ENCODE results near the gene SEMA3A. TPM values are rescaled to one million over a fixed set of nuclear protein-coding genes. Genes with fewer than 3 reads are reported as not detected.

SEMA3A gene
- total and polyA plus RNA-seq, 4 donors: 0.13 to 0.56 (median 0.20) TPM

- Histone ChIP-seq H3K27ac (ENCODE audit: low read depth in 1 of 2, low read length in 2 of 2) (no peak overlapping the region), H3K4me3 (ENCODE audit: low read depth in 1 of 3, low read length in 3 of 3) (no peak overlapping the region), H3K4me1 (ENCODE audit: control insufficient read depth in 4 of 4, insufficient read depth in 4 of 4, low read length in 3 of 4) (no peaks in the 10 kb centered on the region), H3K36me3 (ENCODE audit: control insufficient read depth in 4 of 4, insufficient read depth in 3 of 4, low read depth in 1 of 4, low read length in 3 of 4) (no peaks in the 10 kb centered on the region), H3K9ac (ENCODE audit: low read depth in 1 of 2, low read length in 2 of 2) (no peak overlapping the region), H3K9me3 (ENCODE audit: control insufficient read depth in 4 of 4, low read length in 3 of 4) (no peaks in the 10 kb centered on the region), H3K27me3 (ENCODE audit: control insufficient read depth in 4 of 4, insufficient read depth in 4 of 4, low read length in 3 of 4) (no peaks in the 10 kb centered on the region)
- TF ChIP-seq HNF4G (IDR thresholded peaks at IDR 0.05) (no peak), REST (IDR thresholded peaks at IDR 0.05) (no peak), EGR1 (IDR thresholded peaks at IDR 0.05; ENCODE audit: low read depth in 2 of 2) (no peak), ATF3 (IDR thresholded peaks at IDR 0.05) (no peak), NR2F2 (IDR thresholded peaks at IDR 0.05) (no peak), JUND (IDR thresholded peaks at IDR 0.05) (no peak), MAX (IDR thresholded peaks at IDR 0.05) (no peak), GABPA (IDR thresholded peaks at IDR 0.05 in 1 of 2, conservative IDR thresholded peaks at IDR 0.05 in 1 of 2) (no peak), HNF4A (conservative IDR thresholded peaks at IDR 0.05) (no peak), FOXA2 (IDR thresholded peaks at IDR 0.05) (no peak), RXRA (IDR thresholded peaks at IDR 0.05) (no peak), YY1 (IDR thresholded peaks at IDR 0.05) (no peak), TAF1 (conservative IDR thresholded peaks at IDR 0.05) (no peak), CTCF (IDR thresholded peaks at IDR 0.05; ENCODE audit: low read depth, low read length, missing input control) (no peak), SP1 (IDR thresholded peaks at IDR 0.05) (no peak), FOXA1 (IDR thresholded peaks at IDR 0.05) (no peak), ZBTB33 (IDR thresholded peaks at IDR 0.05) (no peak), RAD21 (IDR thresholded peaks at IDR 0.05) (no peak)
- DNase-seq (ENCODE audit: low spot score): no peak
- WGBS: 84% methylated on average over 2 of the region's 2 CpGs
These were observed 19.1 kb downstream of the SEMA3A start for GRCh38 chr7:84175461-84175860.

Measured in liver (tissue), 9 donors.